GM12878 (cell line): ENCODE measurements around the gene MDFI. TPM values are rescaled to one million over a fixed set of nuclear protein-coding genes. Genes with fewer than 3 reads are reported as not detected.

Source experiments
- ATAC-seq: fragments of 200-7000 bp; cut with Tn5 transposase; 3 replicates; pipeline ENCODE4 v1.9.1; 2020; ENCODE audit warnings: mild to moderate bottlenecking, moderate library complexity
- BruUV-seq: library from RNA; stranded (reverse); fragments of 400-500 nt; replicated peaks from 2 replicates; lab custom pipeline; 2021; lab: Mats Ljungman, UMichigan
- CTCF ChIA-PET: fragments of 300-600 bp; sonication (Branson Sonifier 250); formaldehyde crosslinking; extraction: SDS; loops from one replicate; lab custom pipeline; 2021; ENCODE audit warnings: inconsistent platforms; lab: Yijun Ruan, JAX
- POLR2A ChIA-PET: fragments of 350-600 bp; formaldehyde crosslinking; extraction: SDS; loops from one replicate; lab custom pipeline; 2021; ENCODE audit warnings: inconsistent platforms; lab: Charles Lee
- RAD21 ChIA-PET: fragments of 300-600 bp; sonication (Branson Sonifier 250); formaldehyde crosslinking; loops from one replicate; lab custom pipeline; 2023; ENCODE audit warnings: antibody characterized with exemption; ENCODE audit not compliant: unreplicated experiment; lab: Charles Lee
- SMC1A ChIA-PET: fragments of 300-600 bp; sonication (Branson Sonifier 250); formaldehyde crosslinking; loops from one replicate; lab custom pipeline; 2023; ENCODE audit not compliant: unreplicated experiment, uncharacterized antibody; lab: Charles Lee
- DNase-seq: peaks from one replicate; pipeline ENCODE4 v3.0.0-alpha.2; 2011; ENCODE audit warnings: low read depth, low spot score
- FAIRE-seq: peaks from 3 replicates; lab custom pipeline; 2011; peaks lifted over from hg19 to GRCh38; lab: Jason Lieb, UNC
- H2AFZ ChIP-seq: 2 replicates; pipeline ENCODE4 v1.6.0; 2011; ENCODE audit warnings: low read depth, low read length, control low read depth; ENCODE audit not compliant: control insufficient read depth
- H3K27ac ChIP-seq: 2 replicates; pipeline ENCODE4 v1.5.1; 2011; ENCODE audit warnings: control low read depth; ENCODE audit not compliant: control insufficient read depth, insufficient read depth
- H3K27me3 ChIP-seq, 2 experiments: replicated peaks in 1 of 2; 2 replicates each; pipeline versions ENCODE4 v1.6.0 to v1.6.1; 2011; ENCODE audit warnings: low read length in 1 of 2; ENCODE audit not compliant: control insufficient read depth in 2 of 2, insufficient read depth in 2 of 2
- H3K36me3 ChIP-seq, 2 experiments: 2 replicates each; pipeline ENCODE4 v1.5.1; 2011; ENCODE audit warnings: low read length in 1 of 2; ENCODE audit not compliant: control insufficient read depth in 2 of 2, insufficient read depth in 2 of 2
- H3K4me1 ChIP-seq: 2 replicates; pipeline ENCODE4 v1.6.1; 2011; ENCODE audit warnings: mild to moderate bottlenecking, low read length, moderate library complexity, mixed read lengths; ENCODE audit not compliant: control insufficient read depth, insufficient read depth
- H3K4me2 ChIP-seq: 2 replicates; pipeline ENCODE4 v1.6.0; 2011; ENCODE audit warnings: control low read depth; ENCODE audit not compliant: control insufficient read depth, insufficient read depth
- H3K4me3 ChIP-seq: fragments of 200-600 bp; sonication (generic); 2 replicates; pipeline ENCODE4 v1.5.1; 2016
- H3K79me2 ChIP-seq: 2 replicates; pipeline ENCODE4 v1.6.0; 2011; ENCODE audit warnings: low read length; ENCODE audit not compliant: control insufficient read depth, insufficient read depth
- H3K9ac ChIP-seq: 2 replicates; pipeline ENCODE4 v1.8.0; 2011; ENCODE audit warnings: low read length, control low read depth, mixed read lengths; ENCODE audit not compliant: control insufficient read depth, insufficient read depth
- H3K9me3 ChIP-seq: replicated peaks from 3 replicates; pipeline ENCODE4 v1.5.1; 2011; ENCODE audit warnings: mild to moderate bottlenecking, low read length; ENCODE audit not compliant: control insufficient read depth, insufficient read depth
- H4K20me1 ChIP-seq: 2 replicates; pipeline ENCODE4 v1.6.0; 2011; ENCODE audit not compliant: control insufficient read depth, insufficient read depth
- ELK1 ChIP-seq: IDR thresholded peaks from 2 replicates; pipeline ENCODE4 v1.6.1; 2012; ENCODE audit warnings: low read depth, low read length, improper control_type of control experiment
- GATAD2B ChIP-seq: fragments of 450-650 bp; conservative IDR thresholded peaks from 2 replicates; pipeline ENCODE4 v1.6.1; 2017; ENCODE audit warnings: low read depth, mild to moderate bottlenecking, moderate library complexity
- IRF4 ChIP-seq: IDR thresholded peaks from 2 replicates; pipeline ENCODE4 v1.6.1; 2011; ENCODE audit warnings: low read depth, low read length
- MAX ChIP-seq: IDR thresholded peaks from 2 replicates; pipeline ENCODE4 v1.6.1; 2012; ENCODE audit warnings: low read depth, low read length, improper control_type of control experiment
- MYC ChIP-seq: IDR thresholded peaks from 2 replicates; pipeline ENCODE4 v1.6.1; 2011; ENCODE audit warnings: mild to moderate bottlenecking, low read length, moderate library complexity, inconsistent platforms; ENCODE audit not compliant: insufficient read depth, insufficient replicate concordance, insufficient read length, severe bottlenecking
- NFYB ChIP-seq: IDR thresholded peaks from 2 replicates; pipeline ENCODE4 v1.6.1; 2011; ENCODE audit warnings: low read depth, mild to moderate bottlenecking, low read length, improper control_type of control experiment, moderate library complexity; ENCODE audit not compliant: insufficient read depth
- NR2C2 ChIP-seq: IDR thresholded peaks from 2 replicates; pipeline ENCODE4 v1.6.1; 2011; ENCODE audit warnings: borderline replicate concordance, low read depth; ENCODE audit not compliant: control insufficient read depth, insufficient read length
- PAX8 ChIP-seq: fragments of 450-650 bp; IDR thresholded peaks from 2 replicates; pipeline ENCODE4 v1.6.1; 2017; ENCODE audit warnings: mild to moderate bottlenecking, moderate library complexity
- PML ChIP-seq: IDR thresholded peaks from 2 replicates; pipeline ENCODE4 v1.6.1; 2012; ENCODE audit warnings: low read length, inconsistent platforms
- RAD21 ChIP-seq: IDR thresholded peaks from 2 replicates; pipeline ENCODE4 v1.6.1; 2011; ENCODE audit warnings: mild to moderate bottlenecking, low read depth, low read length, moderate library complexity; ENCODE audit not compliant: insufficient read depth
- RUNX3 ChIP-seq: IDR thresholded peaks from 2 replicates; pipeline ENCODE4 v1.6.1; 2012; ENCODE audit warnings: low read length, inconsistent platforms
- SIX5 ChIP-seq: IDR thresholded peaks from 2 replicates; pipeline ENCODE4 v1.6.1; 2011; ENCODE audit warnings: mild to moderate bottlenecking, low read depth, low read length, moderate library complexity; ENCODE audit not compliant: severe bottlenecking
- SKIL ChIP-seq: fragments of 450-650 bp; IDR thresholded peaks from 2 replicates; pipeline ENCODE4 v1.6.1; 2017; ENCODE audit warnings: mild to moderate bottlenecking, low read depth, inconsistent platforms; ENCODE audit not compliant: poor library complexity, severe bottlenecking
- ZNF207 ChIP-seq: fragments of 450-650 bp; IDR thresholded peaks from 2 replicates; pipeline ENCODE4 v1.6.1; 2014; ENCODE audit warnings: antibody characterized with exemption, mild to moderate bottlenecking, borderline replicate concordance
- ZNF217 ChIP-seq: fragments of 450-650 bp; IDR thresholded peaks from 2 replicates; pipeline ENCODE4 v1.6.1; 2017; ENCODE audit warnings: antibody characterized with exemption, mild to moderate bottlenecking
- ZNF592 ChIP-seq: fragments of 450-650 bp; IDR thresholded peaks from 2 replicates; pipeline ENCODE4 v1.6.1; 2017; ENCODE audit warnings: mild to moderate bottlenecking, moderate library complexity
- WGBS: methylation state at CpG from one replicate; pipeline ENCODE4 v1.1.6; 2016; ENCODE audit warnings: low lambda C conversion rate; ENCODE audit not compliant: insufficient replicate concordance, insufficient coverage; ENCODE audit errors: missing lambda C conversion rate; 5-methylcytosine and 5-hydroxymethylcytosine counted together
- in situ Hi-C: fragments of 300-500 bp; cut with MboI; formaldehyde crosslinking; loops from 9 replicates; pipeline ENCODE4 v1.14.3; 2018; ENCODE audit warnings: mixed read lengths
- intact Hi-C: fragments of 100-400 bp; cut with micrococcal nuclease; formaldehyde crosslinking; loops from one replicate; pipeline ENCODE4 v1.14.2; 2022; ENCODE audit not compliant: unreplicated experiment
- polyA plus RNA-seq, 11 experiments: library from polyadenylated mRNA; depleted of rRNA in 4 of 11; unstranded in 6 of 11; stranded (reverse) in 5 of 11; fragments of >200 nt; fragmentation: Nextera tagmentation in 4 of 11; fragmentation: Illumina TruSeq in 1 of 11; extraction: Ambion mirVana in 4 of 11; extraction: Trizol in 1 of 11; gene quantifications; 1 replicate in 1 of 11; 2 replicates in 10 of 11; pipeline versions ENCODE4 v1.2.1 to v1.2.3, GENCODE V29; 2011 to 2016; ENCODE audit warnings: inconsistent platforms in 2 of 11, missing spikeins in 2 of 11, low read depth in 1 of 11
- total RNA-seq, 4 experiments: library from RNA; depleted of rRNA in 3 of 4; stranded (reverse); fragments of >200 nt in 3 of 4; fragmentation: Illumina TruSeq in 1 of 4; extraction: Trizol in 1 of 4; gene quantifications; 2 replicates each; pipeline versions ENCODE4 v1.2.1 to v1.2.3, GENCODE V29; 2013 to 2021

Gene MDFI
- total and polyA plus RNA-seq, 10 of the 15 experiments (the other 5 are each of a cell fraction or from before 2014, with no cell fraction given), result not detected

GRCh38 chr6:41614715-41615114 is 23.6 kb upstream of the MDFI start (continued):
- no peak for TF ChIP-seq SIX5
- TF ChIP-seq PAX8, result no peak
- TF ChIP-seq, all 136 proteins: peak for 0

- no peaks in the 10 kb centered on the region for H4K20me1 ChIP-seq
- H3K79me2 ChIP-seq, result no peaks in the 10 kb centered on the region
- H3K27me3 ChIP-seq, result no peaks in the 10 kb centered on the region; a peak in 1 of 4 replicates
- POLR2A ChIA-PET, result no interaction called here
- H3K4me3 ChIP-seq, result no peak overlapping the region
- ATAC-seq (no peak), DNase-seq (no peak), FAIRE-seq (no peak)
- H3K9me3 ChIP-seq, result no peaks in the 10 kb centered on the region
- intact Hi-C loops (no loop called here), in situ Hi-C loops (no loop called here)
- SMC1A ChIA-PET, result no interaction called here
- BruUV-seq, result no TSS peak
- no peak overlapping the region for H2AFZ ChIP-seq
- H3K27ac ChIP-seq, result no peak overlapping the region
- no peaks in the 10 kb centered on the region for H3K4me1 ChIP-seq
- RAD21 ChIA-PET, result interaction anchor here (0.5 kb wide), 1 partner anchor 146 kb away, joined by 3 read pairs; no protein-coding TSS in a partner anchor
- 31% methylated on average over 7 of the region's 7 CpGs for WGBS
- CTCF ChIA-PET, result interaction anchor here (1.1 kb wide), 2 partner anchors 190 to 218 kb away, joined by 3 read pairs; no protein-coding TSS in a partner anchor
- no peak overlapping the region for H3K9ac ChIP-seq
- H3K36me3 ChIP-seq, result no peaks in the 10 kb centered on the region
- no peak overlapping the region for H3K4me2 ChIP-seq
- TF ChIP-seq ZNF592 (no peak), IRF4 (no peak), MYC (no peak), ZNF217 (no peak), RAD21 (no peak), GATAD2B (no peak), SKIL (no peak), ZNF207 (no peak), PML (no peak), NFYB (no peak), MAX (no peak), RUNX3 (no peak), ELK1 (no peak), NR2C2 (no peak)
Observed at GRCh38 chr6:41615311-41615710, 23.0 kb upstream of the MDFI start.
